Renal cortical epithelial cell (primary cell): ENCODE data around the gene DHX34. TPM values are rescaled to one million over a fixed set of nuclear protein-coding genes. Genes with fewer than 3 reads are reported as not detected.
A peak's percentile ranks its signal among the peaks of the same experiment; 100 is the strongest.
"Not testable (repeated sequence)": the region's sequence is repeated elsewhere in the genome, so short reads cannot be mapped to it uniquely, and the experiment has no call there.

Experiments
- DNase-seq: peaks from one replicate; pipeline ENCODE4 v3.0.0-alpha.2; 2011; ENCODE audit warnings: low read depth
- total RNA-seq: library from RNA; depleted of rRNA; stranded (reverse); fragments of >200 nt; gene quantifications from 2 replicates; pipeline ENCODE4 v1.2.3, GENCODE V29; 2014

The DHX34 gene
- total RNA-seq, 1 donor from 2014 or later = 13.4 TPM

- DNase-seq = not testable (repeated sequence)
Measured at GRCh38 chr19:47387623-47388022, 38.5 kb downstream of the DHX34 start.

- not testable (repeated sequence) for DNase-seq
Measured at GRCh38 chr19:47388721-47389120, 39.6 kb downstream of the DHX34 start.

GRCh38 chr19:47389150-47389556, 40.0 kb downstream of the DHX34 start:
- DNase-seq = no peak

GRCh38 chr19:47390533-47391488, 41.7 kb downstream of the DHX34 start:
- DNase-seq = no peak

- peak; percentile 50 for DNase-seq
Measured at GRCh38 chr19:47391510-47392223, 42.6 kb downstream of the DHX34 start.

- no peak for DNase-seq
Measured at GRCh38 chr19:47398707-47399597, 49.8 kb downstream of the DHX34 start.

GRCh38 chr19:47402504-47402903, 53.4 kb downstream of the DHX34 start:
- DNase-seq = no peak

- DNase-seq = no peak
Measured at GRCh38 chr19:47404334-47405196, 55.5 kb downstream of the DHX34 start.

GRCh38 chr19:47405197-47405550, 56.1 kb downstream of the DHX34 start:
- no peak for DNase-seq

GRCh38 chr19:47405854-47406417, 56.8 kb downstream of the DHX34 start:
- DNase-seq = no peak

GRCh38 chr19:47406711-47407416, 57.7 kb downstream of the DHX34 start:
- DNase-seq = no peak

- DNase-seq = no peak
Measured at GRCh38 chr19:47407417-47407774, 58.3 kb downstream of the DHX34 start.

- DNase-seq = no peak
Measured at GRCh38 chr19:47408156-47408938, 59.2 kb downstream of the DHX34 start.

- no peak for DNase-seq
Measured at GRCh38 chr19:47411101-47411500, 62.0 kb downstream of the DHX34 start.

- not testable (repeated sequence) for DNase-seq
Measured at GRCh38 chr19:47411696-47412095, 62.6 kb downstream of the DHX34 start.

GRCh38 chr19:47413941-47414340, 64.8 kb downstream of the DHX34 start:
- no peak for DNase-seq

GRCh38 chr19:47414469-47414868, 65.4 kb downstream of the DHX34 start:
- DNase-seq = no peak

GRCh38 chr19:47415953-47416642, 67.0 kb downstream of the DHX34 start:
- DNase-seq = no peak

GRCh38 chr19:47416643-47416985, 67.5 kb downstream of the DHX34 start:
- DNase-seq = no peak
